Nephron (organoid): ENCODE data around the gene LUC7L2.

ENCODE experiments used
- H3K27ac Mint-ChIP-seq, 3 experiments: 2 replicates each; pipeline ENCODE4 v1.8.0; 2020; ENCODE audit warnings: mixed read lengths in 3 of 3, mild to moderate bottlenecking in 2 of 3, moderate library complexity in 1 of 3
- H3K27me3 Mint-ChIP-seq: 2 replicates; pipeline ENCODE4 v1.8.0; 2021; ENCODE audit warnings: low read depth, mild to moderate bottlenecking, moderate library complexity, mixed read lengths
- H3K36me3 Mint-ChIP-seq: 2 replicates; pipeline ENCODE4 v1.8.0; 2020; ENCODE audit warnings: low read depth, mixed read lengths
- H3K4me1 Mint-ChIP-seq: 2 replicates; pipeline ENCODE4 v1.8.0; 2020; ENCODE audit warnings: mixed read lengths
- H3K4me3 Mint-ChIP-seq, 3 experiments: 2 replicates each; pipeline ENCODE4 v1.8.0; 2020; ENCODE audit warnings: mild to moderate bottlenecking in 3 of 3, mixed read lengths in 3 of 3, moderate library complexity in 2 of 3
- H3K9me3 Mint-ChIP-seq: 2 replicates; pipeline ENCODE4 v1.8.0; 2020; ENCODE audit warnings: mixed read lengths
- CTCF ChIP-seq, 3 experiments: fragments of 200-600 bp; sonication (generic); IDR thresholded peaks; one replicate each; pipeline ENCODE4 v1.5.0; 2021; ENCODE audit warnings: antibody characterized with exemption in 3 of 3; ENCODE audit not compliant: unreplicated experiment in 3 of 3

LUC7L2 gene

GRCh38 chr7:139451638-139452037, 91.9 kb downstream of the LUC7L2 start:
- Mint-ChIP-seq H3K36me3 (no peaks in the 10 kb centered on the region), H3K4me1 (no peaks in the 10 kb centered on the region), H3K27ac (no peak overlapping the region), H3K4me3 (no peak overlapping the region), H3K9me3 (no peaks in the 10 kb centered on the region), H3K27me3 (peaks cover 3% of the 10 kb centered on the region)
- TF ChIP-seq CTCF (IDR thresholded peaks at IDR 0.05; ENCODE audit: unreplicated experiment in 3 of 3) = no peak

- H3K27me3 Mint-ChIP-seq = no peaks in the 10 kb centered on the region
- H3K27ac Mint-ChIP-seq = no peak overlapping the region
- no peak for TF ChIP-seq CTCF (IDR thresholded peaks at IDR 0.05; ENCODE audit: unreplicated experiment in 3 of 3)
- no peaks in the 10 kb centered on the region for H3K9me3 Mint-ChIP-seq
- no peaks in the 10 kb centered on the region for H3K4me1 Mint-ChIP-seq
- no peaks in the 10 kb centered on the region for H3K36me3 Mint-ChIP-seq
- H3K4me3 Mint-ChIP-seq = no peak overlapping the region
Observed at GRCh38 chr7:139452958-139453672, 93.4 kb downstream of the LUC7L2 start.

GRCh38 chr7:139453673-139454321, 94.1 kb downstream of the LUC7L2 start:
- no peaks in the 10 kb centered on the region for H3K36me3 Mint-ChIP-seq
- no peak for TF ChIP-seq CTCF (IDR thresholded peaks at IDR 0.05; ENCODE audit: unreplicated experiment in 3 of 3)
- no peak overlapping the region for H3K27ac Mint-ChIP-seq
- no peaks in the 10 kb centered on the region for H3K27me3 Mint-ChIP-seq
- peaks cover 5% of the 10 kb centered on the region for H3K4me1 Mint-ChIP-seq
- no peak overlapping the region for H3K4me3 Mint-ChIP-seq
- no peaks in the 10 kb centered on the region for H3K9me3 Mint-ChIP-seq

- H3K27me3 Mint-ChIP-seq = no peaks in the 10 kb centered on the region
- H3K4me3 Mint-ChIP-seq = no peak overlapping the region
- H3K36me3 Mint-ChIP-seq = no peaks in the 10 kb centered on the region
- no peak overlapping the region for H3K27ac Mint-ChIP-seq
- no peak for TF ChIP-seq CTCF (IDR thresholded peaks at IDR 0.05; ENCODE audit: unreplicated experiment in 3 of 3)
- no peaks in the 10 kb centered on the region for H3K9me3 Mint-ChIP-seq
- peaks cover 6% of the 10 kb centered on the region for H3K4me1 Mint-ChIP-seq
Observed at GRCh38 chr7:139455789-139456188, 96.1 kb downstream of the LUC7L2 start.

GRCh38 chr7:139456511-139456910, 96.8 kb downstream of the LUC7L2 start:
- Mint-ChIP-seq H3K9me3 (no peaks in the 10 kb centered on the region), H3K27me3 (peaks cover 2% of the 10 kb centered on the region), H3K27ac (no peak overlapping the region), H3K36me3 (no peaks in the 10 kb centered on the region), H3K4me1 (peaks cover 6% of the 10 kb centered on the region), H3K4me3 (no peak overlapping the region)
- no peak for TF ChIP-seq CTCF (IDR thresholded peaks at IDR 0.05; ENCODE audit: unreplicated experiment in 3 of 3)
